ENCODE measurements around the gene TTF2.
"Not testable (repeated sequence)": the region's sequence is repeated elsewhere in the genome, so short reads cannot be mapped to it uniquely, and the experiment has no call there.

Gene TTF2

DNA sequence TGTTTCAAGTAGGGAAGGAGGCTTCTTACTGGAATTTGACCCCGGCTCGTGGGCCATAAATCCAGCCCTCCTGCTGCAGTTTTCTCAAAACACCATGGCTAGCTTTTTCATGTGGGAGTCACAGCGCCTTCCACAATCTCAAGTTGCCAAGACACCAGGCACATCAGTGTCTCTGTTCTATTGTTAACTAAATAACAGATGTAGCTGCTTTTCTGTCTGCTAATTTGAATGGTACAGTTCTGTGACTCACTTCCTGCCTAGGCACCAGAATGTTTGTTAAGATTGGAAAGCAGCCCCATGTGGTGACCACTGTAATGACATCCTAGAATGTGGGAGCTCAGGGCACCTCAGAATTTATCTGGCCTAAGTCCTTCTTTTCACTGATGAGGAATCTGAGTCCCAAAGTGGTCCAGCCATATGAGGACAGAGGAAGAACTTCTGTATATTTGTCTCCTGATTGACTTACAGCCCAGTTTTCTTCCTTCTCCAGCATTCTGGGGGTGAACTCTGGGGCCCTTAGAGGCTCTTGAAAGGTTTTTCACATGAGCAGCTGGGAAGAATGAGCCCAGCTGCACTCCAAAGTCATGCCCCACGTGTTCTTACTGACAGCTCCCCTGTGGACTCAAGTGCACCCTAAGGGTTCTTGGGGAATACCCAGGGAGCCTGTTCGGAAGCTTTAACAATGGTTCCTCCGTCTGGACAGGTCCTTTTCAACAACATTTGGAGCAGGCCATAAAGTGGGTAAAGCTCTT is 33.9 kb downstream of the TTF2 start:
- DNase-seq (ENCODE audit: low read depth) = no peak

DNA sequence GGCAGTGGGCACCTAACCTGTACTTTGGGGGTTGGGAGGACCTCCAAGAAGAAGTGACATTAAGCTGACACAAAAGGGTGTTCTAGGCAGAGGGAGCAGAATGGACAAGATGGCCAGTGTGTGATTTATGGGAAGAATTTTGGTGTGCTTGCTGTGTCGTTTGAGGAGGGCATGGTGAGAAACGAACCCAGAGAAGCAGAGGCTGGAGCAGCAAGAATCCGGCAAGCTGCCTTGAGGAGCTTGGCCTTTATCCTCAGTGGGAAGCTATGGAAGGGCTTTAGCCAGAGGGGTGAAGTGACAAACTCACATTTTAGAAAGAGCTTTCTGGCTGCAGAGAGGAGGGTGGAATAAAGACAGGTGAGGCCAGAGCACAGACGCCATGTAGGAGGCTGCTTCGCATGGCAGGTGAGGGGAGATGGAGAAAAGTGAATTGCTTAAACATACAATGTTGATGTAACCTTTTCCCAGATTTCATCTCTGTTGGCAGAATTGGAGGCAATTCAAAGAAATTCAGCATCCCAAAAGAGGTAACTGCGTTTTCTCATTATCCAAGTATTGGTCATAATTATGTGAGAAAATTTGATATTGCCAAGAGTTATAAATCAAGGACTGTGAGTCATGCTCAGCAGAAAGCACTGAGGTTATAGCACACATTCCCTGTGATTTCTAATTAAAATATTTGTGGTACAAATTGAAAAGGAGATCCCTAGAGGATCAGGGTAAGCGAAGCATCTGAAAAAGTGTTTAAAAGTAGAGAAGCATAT is 34.9 kb downstream of the TTF2 start:
- DNase-seq (ENCODE audit: low read depth) = no peak

DNA sequence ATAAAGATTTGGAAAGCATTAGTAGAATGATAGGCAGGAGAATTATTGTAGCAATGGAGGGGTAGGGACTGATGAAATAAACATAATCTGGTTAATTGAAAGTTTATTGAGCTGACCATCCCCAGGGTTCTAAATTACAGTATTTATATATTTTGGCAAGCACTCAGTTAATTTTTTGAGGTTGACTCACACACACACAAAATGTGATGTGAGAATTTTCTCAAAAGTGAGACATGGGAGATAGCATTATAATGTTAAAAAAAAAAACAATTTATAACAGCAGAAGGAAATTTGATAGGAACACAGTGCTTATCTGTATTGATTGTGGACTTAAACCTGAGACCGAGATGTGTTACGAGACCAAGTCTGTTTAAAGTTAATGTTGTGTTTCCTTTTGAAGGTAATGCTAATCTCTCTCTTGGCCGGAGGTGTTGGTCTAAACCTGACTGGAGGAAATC is 36.9 kb downstream of the TTF2 start:
- DNase-seq (ENCODE audit: low read depth) = no peak

DNA sequence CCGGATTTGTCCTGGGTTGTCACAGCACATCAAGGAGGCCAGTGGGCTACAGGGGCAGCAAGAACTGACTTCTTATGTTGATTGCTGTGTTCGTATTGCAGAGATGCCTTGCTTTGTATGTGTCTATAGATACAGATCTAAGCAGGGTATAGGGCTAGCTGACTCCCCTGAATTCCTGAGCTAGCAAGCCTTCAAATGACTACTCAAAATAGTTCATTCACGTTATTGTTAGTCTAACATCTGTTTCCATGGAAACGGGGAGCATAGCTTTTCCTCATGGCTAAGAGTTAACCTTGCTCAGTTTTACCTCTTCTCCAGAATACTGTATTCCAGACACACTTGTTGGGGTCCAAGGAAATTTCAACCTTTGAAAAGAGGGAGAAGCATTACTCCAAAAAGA is 37.3 kb downstream of the TTF2 start:
- no peak for DNase-seq (ENCODE audit: low read depth)

DNA sequence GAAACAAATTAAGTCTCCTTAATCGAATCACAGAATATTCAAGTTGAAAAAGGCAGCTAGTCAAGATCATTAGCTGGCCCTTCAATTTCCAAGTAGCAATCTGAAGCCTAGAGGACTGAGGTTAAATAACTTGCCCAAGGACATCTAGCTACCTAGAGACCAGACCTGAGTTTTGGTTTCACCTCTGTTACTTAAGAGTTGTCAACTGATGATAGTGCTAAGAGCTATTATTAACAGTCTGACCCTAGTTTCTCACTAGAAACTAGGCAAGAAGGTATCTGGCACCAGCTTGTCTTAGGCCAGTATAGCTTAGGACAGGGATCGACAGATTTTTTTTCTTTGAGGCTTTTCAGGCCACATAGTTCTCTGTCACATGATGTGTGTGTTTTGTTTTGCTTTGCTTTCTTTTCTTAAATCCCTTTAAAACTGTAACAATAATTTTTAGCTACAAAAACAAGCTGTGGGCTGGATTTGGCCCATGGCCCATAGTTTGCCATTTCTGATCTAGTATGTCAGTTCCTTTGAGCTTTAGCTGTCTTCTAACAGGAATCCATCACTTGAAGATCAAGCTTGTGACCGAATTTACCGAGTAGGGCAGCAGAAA is 38.3 kb downstream of the TTF2 start:
- no peak for DNase-seq (ENCODE audit: low read depth)

DNA sequence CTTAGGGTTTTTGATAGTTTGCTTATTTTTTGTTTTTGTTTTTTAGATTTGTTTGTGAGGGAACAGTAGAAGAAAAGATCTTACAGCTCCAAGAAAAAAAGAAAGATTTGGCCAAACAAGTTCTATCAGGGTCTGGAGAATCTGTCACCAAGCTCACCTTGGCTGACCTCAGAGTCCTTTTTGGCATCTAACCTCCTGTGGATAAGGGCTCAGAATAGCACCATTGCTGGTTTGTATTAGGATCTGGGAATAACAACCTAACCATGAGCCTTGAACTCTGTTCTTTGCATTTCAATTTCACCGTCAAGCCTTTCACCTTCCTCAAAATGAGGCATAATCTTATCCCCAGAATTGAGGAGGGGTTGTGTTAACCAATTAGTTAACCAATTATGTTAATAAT is 41.2 kb downstream of the TTF2 start:
- no peak for DNase-seq (ENCODE audit: low read depth)

DNA sequence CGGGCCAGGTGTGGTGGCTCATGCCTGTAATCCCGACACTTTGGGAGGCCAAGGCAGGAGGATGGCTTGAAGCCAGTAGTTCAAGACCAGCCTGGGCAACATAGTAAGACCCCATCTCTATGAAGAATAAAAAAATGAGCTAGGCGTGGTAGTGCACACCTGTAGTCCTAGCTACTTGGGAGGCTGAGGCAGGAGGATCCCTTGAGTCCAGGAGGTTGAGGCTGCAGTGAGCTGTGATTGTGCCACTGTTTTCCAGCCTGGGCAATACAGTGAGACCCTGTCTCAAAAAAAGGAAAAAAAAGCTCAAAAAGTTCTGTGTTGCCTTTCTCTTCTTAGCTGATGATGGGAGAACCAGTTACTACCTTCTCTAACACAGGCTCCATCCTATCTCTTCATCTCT is 41.7 kb downstream of the TTF2 start:
- not testable (repeated sequence) for DNase-seq (ENCODE audit: low read depth)

DNA sequence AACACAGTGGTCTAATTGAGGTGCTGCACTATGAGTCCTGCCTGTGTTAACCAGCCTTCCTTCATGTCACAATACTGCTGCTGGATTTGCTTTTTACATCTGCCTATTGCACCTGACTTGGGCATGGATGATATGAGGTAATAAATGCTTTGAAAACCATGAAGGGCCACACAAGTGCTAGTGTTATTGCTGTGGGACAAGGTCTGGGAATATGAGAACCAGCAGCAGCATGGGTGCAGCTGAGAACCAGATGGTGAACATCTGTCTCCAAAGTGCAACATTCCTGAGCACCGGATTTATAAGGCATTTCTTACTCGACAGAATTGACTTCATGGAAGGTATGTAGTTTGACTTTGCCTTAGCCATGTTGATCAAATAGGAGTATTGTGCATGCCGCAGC is 44.9 kb downstream of the TTF2 start:
- no peak for DNase-seq (ENCODE audit: low read depth)

DNA sequence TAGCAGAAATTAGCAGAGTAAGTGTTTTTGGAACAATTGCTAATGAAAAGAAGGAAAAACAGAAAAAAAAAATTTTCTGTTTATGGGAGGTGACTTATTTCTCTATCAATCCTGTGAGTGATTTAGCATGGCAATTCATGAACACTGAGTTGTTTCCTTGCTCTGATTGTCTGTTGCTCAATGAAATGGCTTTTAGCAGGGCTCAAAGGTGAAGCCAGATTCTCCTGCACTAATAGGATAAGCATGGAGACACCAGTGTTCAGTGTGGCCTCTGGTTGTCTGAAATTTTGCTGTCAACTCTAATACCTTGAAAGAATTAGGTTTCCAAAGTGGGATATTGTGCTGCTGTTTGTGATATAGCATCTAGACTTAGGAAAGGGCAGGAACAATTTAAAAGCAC is 45.6 kb downstream of the TTF2 start:
- DNase-seq (ENCODE audit: low read depth) = no peak

DNA sequence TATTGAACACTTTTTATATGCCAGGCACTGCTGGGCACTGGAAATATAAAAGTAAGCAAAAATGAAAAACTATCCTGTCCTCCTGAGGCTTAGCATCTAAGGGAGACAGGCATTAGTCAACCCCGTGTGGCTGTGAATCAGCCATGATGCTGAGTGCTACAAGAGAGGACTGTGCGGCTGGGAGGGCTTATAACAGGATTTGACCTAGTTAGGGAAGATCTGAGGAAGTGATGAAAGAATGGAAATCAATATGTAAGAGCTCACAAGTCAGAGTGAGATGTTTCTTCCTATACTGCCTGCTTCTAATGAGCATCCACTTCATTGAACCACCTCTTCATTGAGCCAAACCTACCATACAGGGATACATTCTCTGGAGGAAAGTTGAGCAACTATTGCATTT is 46.4 kb downstream of the TTF2 start:
- DNase-seq (ENCODE audit: low read depth) = no peak

DNA sequence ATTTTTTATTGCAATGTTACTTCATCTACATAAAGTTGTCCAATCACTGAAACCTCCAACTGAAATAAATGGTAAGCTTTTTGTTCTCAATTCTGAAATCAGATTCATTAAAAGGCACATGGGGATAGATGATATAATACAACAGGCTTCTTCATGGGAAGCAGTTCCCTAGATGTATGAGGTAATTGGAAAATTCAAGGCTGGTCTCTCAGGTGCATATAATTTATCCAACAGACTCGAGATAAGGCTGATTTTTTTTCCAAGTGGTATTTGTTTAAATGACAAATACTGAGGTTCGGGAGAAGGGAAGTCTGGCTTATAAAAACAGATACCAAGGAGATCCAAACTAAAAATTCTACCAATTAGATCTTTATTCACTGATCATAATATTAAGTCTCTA is 47.2 kb downstream of the TTF2 start:
- DNase-seq (ENCODE audit: low read depth) = no peak

DNA sequence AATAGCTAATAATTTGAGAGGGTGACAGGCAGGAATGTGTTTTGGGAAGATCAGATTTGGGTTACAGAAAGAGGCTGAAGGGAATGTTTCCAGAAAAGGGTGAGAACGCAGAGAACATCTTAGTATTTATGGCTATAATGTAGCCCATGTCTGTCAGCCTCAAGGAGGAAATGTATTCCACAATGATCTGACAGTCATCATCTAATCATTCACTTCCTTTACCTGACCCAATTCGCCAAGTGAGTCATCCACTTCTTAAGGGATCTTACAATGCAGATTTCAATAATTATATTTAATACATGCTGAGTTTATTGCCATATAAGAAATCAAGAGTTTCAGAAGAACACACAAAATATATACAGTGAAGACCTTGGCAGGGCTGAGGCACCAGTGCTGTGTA is 50.6 kb downstream of the TTF2 start:
- no peak for DNase-seq (ENCODE audit: low read depth)

DNA sequence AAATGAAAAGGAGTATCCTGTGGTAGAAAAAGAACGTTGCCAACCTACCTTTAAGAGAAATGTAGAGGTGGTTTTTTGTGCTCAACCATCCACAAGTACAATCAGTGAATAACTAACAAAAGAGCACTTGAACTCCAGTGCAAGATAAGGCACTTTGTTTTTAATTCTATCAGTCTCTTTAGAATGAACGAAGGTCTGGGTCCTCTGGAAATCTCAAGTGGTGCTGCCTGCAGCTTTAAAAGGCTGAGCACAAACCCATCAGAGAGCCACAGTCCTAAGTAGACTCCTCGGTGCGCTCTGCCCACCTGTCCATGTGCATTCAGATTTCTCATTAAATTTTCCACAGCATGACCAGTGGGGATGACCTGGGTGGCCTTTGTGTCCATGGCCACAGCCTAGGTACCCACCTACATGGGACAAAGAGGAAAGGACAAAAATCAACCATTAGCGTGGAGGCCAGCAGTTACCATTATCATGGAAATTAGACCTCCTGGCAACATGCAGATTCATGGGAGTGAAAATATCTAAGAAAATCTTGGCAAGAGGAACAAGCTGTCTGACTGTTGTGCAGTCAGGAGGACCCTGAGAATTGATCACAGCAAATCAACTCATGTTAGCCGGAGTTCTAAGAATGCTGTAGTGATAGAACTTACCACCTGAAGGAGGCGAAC is 52.1 kb downstream of the TTF2 start:
- DNase-seq (ENCODE audit: low read depth) = no peak

DNA sequence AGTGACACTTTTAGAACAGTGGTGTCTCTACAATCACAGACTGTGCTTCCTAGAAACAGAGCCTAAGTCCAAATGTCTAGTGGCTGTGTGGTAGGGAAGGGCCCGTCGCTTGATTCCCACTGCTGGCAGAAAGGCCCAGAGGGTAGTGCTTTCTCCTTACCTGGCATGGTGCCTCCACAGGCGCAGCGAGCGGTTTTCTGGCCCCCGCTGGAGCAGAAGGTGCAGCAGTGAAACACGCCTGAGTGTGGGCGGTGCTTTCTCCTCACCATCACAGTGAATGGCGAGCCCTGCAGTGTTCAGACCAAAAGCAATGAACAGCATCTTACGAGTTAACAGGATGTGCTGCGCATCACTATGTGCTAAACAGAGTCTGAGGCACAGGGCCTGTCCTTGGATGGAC is 53.1 kb downstream of the TTF2 start:
- no peak for DNase-seq (ENCODE audit: low read depth)

DNA sequence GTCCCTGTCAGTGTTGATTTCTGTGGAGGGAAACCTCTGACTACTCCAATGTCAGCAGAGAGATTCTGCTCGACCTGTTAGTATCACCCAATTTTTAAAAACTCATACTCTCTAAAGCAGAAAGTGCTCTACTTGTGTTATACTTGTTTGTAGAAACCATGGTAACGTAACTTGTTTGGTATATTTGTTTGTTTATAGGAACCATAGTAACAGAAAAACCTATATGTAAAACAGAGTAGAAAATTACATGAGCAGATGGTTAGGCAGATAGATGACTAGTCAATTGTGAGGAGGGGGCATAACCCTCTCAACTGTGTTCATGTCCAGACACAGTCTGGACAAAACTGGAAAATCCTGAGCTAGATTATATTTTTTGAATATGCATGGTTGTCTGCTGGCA is 54.8 kb downstream of the TTF2 start:
- no peak for DNase-seq (ENCODE audit: low read depth)

DNA sequence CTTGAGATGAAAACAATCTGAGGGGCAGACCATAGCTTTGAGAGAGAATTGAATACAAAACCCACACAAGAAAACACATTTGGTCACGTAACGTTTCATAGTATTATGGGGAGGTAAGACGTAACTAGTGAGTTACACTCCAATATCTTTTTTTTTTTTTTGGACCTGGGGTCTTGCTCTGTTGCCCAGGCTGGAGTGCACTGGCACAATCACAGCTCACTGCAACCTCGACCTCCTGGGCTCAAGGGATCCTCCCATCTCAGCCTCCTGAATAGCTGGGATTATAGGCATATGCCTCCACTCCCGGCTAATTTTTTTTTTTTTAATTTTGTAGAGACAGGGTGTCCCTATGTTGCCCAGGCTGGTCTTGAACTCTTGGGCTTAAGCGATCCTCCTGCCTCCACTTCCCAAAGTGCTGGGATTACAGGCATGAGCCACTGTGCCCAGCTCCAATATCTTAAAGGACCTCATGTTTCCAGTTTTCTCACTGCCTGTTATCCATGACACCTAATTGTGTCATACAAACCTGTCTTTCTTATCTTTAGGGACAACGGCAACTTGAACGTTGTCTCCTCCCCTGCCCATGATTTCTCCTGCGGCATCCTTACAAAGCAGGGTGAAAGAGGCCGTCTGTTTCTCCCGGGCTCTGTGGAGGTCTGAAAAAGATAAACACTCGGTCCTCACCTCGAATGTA is 56.1 kb downstream of the TTF2 start:
- no peak for DNase-seq (ENCODE audit: low read depth)

DNA sequence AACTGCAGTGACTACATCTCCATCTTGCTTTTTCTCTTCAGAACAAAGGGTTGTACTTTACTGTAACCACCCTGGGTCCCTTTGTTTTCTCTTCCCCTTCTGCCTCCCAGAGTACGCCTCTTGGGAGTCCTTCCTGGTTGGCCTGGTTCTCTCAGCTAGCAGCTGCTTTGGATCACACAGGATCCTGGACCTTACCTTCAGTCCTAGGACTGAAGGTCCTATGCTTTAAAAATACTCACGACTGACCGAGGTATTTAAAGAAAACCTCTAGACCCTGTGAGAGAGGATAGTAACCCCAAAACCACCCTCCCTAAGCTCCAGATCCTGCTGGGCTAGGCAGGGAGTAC is 56.6 kb downstream of the TTF2 start:
- DNase-seq (ENCODE audit: low read depth) = no peak

DNA sequence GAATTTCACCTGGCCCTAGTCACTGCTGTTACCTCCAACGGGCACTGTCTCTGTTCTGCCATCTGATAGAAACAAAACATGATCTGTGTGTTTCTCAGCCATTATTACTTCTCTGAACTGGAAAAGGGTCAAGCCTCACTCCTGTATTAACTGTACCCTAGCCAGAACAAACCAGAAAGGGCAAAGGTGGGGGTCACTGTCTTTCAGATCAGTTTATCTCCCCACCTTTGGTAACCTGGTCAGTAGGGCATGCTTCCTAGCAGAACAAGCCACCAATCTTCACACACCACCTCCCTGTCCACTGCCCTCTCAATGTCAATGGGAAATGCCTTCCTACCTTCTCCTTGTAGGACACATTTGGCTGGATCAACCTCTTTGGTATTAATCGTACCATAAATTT is 57.6 kb downstream of the TTF2 start:
- DNase-seq (ENCODE audit: low read depth) = no peak

DNA sequence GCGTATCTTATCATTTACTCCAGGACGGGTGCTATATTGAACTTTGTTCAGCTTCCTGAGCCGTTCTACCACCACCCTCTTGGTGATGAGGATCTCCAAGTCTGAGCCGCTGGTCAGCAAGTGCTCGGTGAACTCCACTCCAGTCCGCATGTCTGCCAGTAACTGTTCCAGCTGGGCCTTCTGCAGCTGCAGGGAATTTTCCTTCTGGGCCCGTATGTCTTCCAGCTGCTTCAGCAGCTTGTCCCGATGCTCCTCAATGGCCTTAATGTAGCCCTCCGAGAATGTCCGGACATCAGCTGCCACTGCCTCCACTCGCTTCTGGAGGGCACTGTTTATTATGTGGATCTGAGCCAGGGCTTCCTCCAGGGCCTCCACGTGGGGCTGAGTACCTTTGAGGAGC is 58.0 kb downstream of the TTF2 start:
- no peak for DNase-seq (ENCODE audit: low read depth)

DNA sequence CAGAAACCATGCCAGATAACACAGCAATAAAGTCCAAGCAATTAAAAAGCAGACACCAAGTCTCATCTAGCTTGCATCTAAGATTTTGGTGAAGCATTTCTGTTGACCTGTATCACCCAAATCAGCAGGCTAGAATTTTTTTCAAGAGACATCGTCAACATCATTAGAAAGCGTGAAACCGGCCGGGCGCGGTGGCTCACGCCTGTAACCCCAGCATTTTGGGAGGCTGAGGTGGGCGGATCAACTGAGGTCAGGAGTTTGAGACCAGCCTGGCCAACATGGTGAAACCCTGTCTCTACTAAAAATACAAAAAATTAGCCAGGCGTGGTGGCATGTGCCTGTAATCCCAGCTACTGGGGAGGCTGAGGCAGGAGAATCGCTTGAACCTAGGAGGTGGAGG is 59.0 kb downstream of the TTF2 start:
- not testable (repeated sequence) for DNase-seq (ENCODE audit: low read depth)

DNA sequence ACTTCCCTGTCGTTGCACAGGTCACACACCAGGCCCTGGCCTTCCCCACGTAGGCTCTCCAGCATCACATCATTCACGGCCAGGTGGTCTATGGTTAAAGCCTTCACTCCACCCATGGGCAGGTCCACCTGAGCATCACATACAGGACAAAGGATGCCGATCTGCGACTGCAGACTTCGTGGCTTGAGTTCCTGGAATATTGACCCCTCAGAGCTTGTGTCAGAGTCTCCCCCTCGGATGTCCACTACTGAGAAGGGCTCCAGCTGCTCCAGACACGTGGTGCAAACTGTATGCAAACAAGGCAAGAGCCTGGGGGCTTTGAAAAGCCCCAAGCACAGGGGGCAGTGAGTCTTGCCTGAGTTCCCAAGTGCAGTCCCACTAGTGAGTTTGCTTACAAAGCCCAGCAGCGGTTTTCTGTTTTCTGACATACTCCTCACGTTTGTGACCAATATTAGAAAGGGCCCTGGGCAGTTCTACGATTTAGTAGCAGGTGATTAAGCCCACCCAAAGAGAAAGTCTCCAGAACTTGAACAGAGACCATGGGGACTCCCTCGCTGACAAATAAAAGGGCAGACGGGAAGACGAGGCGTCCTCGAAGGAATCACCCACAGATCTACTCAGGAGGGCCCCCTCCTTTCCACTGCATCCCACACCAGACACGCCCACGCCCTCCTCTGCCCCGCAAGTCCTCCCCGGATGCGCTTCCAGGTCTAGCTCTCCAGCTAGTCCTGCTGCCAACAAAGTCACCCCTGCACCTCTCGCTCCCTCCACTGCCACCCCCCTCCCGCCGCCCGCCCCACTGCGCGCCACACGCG is 60.9 kb downstream of the TTF2 start:
- peak; percentile 26 for DNase-seq (ENCODE audit: low read depth)
